Measurements from ENCODE around the gene MGAT5.

MGAT5 gene

DNA sequence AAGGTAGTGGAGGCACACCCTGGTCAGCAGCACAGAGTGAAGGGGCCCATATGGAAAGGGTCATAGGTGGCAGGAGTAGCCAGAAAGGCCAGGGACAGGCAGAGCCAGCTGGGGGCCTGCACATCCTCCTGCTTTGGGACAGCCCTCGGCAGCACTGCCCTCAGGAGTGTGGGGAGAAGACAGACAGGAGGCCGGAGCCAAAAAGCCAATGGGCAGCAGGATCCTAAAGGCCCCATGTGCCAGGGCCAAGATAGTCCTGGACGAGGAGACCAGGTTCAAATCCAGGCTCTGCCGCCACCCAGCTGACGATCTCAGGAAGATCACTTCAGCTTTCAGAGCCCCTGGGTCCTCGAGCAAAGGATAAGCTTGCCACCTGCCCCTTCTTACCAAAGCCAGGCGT, 244.8 kb downstream of the MGAT5 start:
- DNase-seq (ENCODE audit: low read depth in 2 of 3, low spot score in 1 of 3): no peak

DNA sequence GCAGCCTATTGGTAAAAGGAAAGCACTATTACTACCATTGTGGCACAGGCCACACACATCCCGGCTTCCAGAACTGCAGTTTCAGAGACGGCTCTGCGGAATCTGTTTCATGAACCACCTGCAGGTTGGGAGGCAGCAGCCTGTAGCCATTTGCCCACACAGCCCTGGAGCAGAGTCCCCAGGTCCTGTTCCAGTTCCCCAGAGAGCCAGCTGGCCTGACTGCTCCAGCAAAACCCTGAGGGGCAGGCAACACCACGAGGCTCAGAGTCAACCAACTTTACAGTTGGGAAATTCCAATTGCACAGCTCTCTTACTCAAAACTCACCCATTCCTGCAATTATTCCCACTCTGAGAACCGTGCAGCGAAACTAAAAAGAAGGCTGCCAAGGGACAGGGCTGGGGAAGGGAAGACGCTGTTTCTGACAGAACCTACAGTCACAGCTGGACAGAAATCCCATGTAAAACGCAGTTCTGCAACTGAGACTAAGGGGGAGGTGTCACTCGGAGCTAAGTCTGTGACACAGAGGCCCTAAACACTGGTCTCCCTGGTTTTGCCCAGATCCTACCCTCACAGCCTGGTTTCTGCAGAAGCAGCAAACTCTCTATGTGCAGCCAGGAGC, 245.5 kb downstream of the MGAT5 start:
- DNase-seq (ENCODE audit: low read depth in 2 of 3, low spot score in 1 of 3): no peak

DNA sequence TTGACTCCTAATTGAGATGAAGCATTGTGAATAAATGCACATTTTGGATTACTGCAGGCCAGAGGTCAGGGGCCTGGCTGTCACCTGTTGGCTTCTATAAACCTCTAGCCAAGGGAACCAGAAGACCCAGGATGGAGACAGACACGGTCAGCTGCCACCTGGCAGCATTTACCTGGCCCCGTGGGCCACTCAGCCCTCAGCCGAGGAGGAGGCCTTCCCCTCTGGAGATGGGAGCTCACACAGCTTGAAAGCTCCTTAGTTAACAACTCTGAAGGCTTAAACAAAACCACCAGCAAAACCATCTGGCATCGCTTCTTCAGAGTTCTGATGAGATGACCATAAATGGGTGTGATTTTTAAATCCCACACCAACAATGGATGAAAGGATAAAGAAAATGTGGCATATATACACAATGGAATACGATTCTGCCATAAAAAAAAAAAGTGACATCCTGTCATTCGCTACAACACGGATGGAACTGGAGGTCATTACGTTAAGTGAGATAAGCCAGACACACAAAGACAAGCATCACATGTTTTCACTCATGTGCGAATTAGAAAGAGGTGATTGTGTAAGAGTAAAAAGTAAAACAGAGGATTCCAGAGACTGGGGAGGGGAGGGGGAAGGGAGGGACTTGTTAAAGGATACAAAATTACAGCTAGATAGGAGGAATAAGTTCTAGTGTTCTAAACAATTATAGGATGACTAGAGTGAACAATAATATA, 246.5 kb downstream of the MGAT5 start:
- no peak for DNase-seq (ENCODE audit: low read depth in 2 of 3, low spot score in 1 of 3)

DNA sequence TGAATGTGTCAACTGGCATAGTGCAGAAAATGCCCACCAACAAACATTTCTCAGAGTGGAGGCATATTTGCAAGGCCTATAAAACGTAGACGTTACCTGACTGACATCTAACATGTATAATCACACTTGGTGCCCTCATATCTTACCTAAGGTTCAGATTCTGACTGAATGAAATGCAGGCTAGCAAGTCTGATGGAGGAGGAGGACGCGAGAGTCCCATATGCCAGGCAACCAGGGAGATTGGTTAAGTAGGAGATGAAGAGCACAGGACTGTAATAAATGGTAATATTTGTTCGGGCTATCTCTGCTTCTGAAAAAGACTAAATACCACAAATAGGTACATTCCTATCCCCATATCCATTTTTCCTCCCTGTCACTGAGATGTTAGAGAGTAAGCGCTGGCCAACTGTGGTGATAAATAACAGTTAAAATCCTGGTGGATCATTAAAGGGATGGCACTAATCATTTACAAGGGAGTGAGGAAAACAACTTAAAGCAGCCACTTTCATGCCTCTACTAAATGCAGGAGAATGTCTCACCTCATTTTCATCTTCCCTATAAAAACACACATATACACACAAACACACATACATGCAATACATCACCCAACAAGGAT, 247.7 kb downstream of the MGAT5 start:
- DNase-seq (ENCODE audit: low read depth in 2 of 3, low spot score in 1 of 3): no peak

DNA sequence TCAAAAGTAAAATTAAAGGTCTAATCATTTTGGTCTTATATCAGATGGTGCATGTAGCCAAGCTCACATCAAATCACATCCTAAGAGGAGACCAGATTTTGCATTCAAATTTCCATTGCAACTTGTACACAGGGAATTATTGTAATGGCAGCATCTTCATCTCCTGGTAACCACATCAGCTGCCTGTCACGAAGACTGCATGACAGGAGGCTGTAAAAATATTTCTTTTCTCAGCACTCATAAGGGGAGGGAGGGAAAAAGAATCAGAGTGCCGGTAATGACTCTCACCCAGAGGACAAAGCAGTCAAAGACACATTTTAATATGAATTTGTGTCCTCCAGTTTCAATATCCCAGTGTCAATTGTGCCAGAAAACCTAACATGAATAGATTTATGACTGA, 248.2 kb downstream of the MGAT5 start:
- DNase-seq (ENCODE audit: low read depth in 2 of 3, low spot score in 1 of 3): no peak
